Fibroblast of lung (primary cell): ENCODE data around the gene PPARG.

Source experiments
- EZH2 ChIP-seq: IDR thresholded peaks from 2 replicates; pipeline ENCODE4 v1.5.1; 2012; ENCODE audit warnings: low read length, control low read depth, mild to moderate bottlenecking; ENCODE audit errors: missing control alignments
- TF ChIP-seq, protein P1 (sequence below), 2 donors: IDR thresholded peaks in 1 of 2; conservative IDR thresholded peaks in 1 of 2; 1 replicate in 1 of 2; 2 replicates in 1 of 2; pipeline ENCODE4 v1.5.1; 2011 to 2012; ENCODE audit warnings: low read length in 2 of 2, control low read depth in 1 of 2, inconsistent platforms in 1 of 2, low read depth in 1 of 2, mild to moderate bottlenecking in 1 of 2

DNA sequence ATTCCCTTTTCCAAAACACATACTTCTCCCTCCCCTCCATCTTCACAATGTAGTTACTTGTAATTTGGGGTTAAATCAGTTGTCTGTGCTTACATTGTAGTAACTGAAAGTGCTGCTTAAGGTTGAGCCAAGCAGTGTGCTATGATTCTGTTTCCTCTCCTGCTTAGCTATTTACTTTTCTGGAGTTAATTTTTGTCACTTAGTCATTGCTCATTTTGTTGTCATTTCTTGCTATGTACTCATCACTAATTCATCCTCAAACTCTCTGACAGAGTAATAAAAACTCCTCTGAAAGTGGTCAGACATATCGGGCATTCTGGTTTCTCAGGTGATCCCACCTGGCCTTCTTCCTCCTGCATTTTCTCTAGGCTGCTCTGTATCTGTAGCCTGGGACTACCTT is 80.7 kb downstream of the PPARG start:
- TF ChIP-seq, protein P1, sequence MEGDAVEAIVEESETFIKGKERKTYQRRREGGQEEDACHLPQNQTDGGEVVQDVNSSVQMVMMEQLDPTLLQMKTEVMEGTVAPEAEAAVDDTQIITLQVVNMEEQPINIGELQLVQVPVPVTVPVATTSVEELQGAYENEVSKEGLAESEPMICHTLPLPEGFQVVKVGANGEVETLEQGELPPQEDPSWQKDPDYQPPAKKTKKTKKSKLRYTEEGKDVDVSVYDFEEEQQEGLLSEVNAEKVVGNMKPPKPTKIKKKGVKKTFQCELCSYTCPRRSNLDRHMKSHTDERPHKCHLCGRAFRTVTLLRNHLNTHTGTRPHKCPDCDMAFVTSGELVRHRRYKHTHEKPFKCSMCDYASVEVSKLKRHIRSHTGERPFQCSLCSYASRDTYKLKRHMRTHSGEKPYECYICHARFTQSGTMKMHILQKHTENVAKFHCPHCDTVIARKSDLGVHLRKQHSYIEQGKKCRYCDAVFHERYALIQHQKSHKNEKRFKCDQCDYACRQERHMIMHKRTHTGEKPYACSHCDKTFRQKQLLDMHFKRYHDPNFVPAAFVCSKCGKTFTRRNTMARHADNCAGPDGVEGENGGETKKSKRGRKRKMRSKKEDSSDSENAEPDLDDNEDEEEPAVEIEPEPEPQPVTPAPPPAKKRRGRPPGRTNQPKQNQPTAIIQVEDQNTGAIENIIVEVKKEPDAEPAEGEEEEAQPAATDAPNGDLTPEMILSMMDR (conservative IDR thresholded peaks at IDR 0.05 in 1 of 2, IDR thresholded peaks at IDR 0.05 in 1 of 2; ENCODE audit: low read depth in 1 of 2, low read length in 2 of 2): no peak
- no peak for TF ChIP-seq EZH2
